G401.6 (cell line): ENCODE measurements around the gene STOX2.

Experiments used
- FAIRE-seq: peaks from 2 replicates; lab custom pipeline; 2012; peaks lifted over from hg19 to GRCh38; lab: Jason Lieb, UNC

The STOX2 gene

DNA sequence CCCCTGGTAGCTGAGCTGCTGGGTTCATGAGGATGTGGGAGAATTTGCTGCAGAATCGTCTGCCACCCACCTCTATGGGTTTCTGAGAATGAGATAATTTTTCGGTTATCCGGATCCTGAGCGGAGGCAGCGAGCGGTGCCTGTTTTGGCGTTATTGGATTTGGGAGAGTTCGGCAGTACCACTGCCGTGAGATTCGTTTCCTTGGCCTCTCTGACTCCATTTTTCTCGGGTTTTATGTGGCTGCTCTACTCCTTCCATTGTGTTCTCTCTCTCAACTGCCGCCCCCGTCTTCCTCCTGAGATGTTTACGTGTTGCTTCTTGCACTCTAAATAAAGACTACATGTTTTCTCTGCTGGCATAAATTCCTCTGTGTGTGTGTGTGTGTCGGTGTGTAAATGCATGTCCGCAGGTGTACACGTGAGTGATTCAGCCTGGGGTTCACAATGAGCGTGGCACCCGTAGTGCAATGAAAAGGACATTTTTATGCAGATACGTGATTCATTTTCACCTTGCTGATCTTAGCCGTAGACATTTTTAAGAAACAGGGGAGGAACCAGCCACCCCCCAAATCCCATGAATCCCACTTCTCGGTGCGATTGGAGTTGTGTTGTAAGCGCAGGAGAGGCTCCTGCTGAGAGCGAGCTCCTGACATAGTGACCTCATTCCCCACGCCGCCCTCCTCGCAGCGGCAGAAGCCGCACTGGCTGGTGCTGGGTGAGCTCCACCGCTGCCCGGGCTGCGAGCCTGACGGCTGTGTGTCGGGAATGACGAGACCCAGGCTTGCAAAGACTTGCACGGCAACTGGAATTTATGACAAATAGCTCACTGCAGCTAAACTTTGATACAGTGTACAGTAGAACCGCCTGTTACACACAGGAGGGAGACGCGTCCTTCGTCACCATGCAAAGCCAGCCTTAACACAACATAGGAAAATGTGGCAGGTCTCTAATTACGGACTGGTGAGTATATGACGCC, 82.2 kb downstream of the STOX2 start:
- FAIRE-seq: no peak

GRCh38 chr4:183987987-183988392, 82.9 kb downstream of the STOX2 start:
- FAIRE-seq: no peak

DNA sequence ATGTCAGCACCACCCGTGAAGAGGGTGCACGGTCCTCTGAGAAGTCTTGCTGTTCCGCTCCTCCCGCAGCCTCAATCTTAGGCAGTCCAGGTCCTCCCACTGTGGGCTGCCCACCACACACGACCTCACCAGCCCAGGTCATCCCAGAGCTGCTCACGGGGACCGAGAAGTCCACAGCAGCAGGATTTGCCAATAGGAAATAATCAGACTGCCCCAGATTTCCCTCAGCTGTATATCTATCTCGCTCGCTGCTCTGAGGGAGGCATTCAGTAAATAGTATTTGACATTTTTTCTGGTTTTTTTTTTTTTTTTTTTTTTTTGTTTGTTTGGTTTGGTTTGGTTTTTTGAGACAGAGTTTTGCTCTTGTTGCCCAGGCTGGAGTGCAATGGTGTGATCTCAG, 83.8 kb downstream of the STOX2 start:
- FAIRE-seq: no peak

DNA sequence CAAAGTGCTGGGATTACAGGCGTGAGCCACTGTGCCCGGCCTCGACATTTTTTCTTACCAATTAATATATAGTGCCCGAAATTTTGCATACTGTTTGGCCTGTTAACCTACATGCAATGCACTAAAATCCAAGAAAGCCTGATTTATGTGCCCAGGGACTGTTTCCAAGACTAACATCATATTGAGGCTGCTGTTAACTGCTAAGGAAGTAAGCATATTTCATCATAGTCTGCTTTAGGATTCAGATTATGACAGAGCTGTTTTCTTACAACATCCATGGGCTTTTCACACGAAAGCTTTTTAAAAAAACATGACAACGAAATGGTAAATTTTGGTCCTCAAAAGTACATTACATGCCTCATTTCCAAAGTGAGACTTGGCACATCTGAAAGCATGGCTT, 84.4 kb downstream of the STOX2 start:
- FAIRE-seq: no peak

DNA sequence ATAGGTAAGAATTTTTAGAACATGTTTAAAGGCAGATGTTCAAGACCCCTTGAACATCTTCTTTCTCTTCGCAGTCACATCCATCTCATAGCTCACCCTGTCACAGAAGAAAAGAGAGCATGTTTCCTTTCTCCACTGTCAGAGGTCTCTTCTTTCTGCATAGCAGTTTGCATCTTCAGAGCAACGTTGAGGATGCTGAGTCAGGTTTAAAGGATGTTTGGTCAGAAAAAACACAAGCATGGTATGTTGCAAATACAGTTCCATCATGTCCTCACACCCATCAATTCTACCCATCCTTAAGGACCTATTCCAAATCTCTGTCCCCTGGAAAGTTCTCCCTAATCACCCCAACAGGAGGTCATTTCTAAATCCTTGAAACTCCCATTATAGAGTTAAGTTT, 84.8 kb downstream of the STOX2 start:
- no peak for FAIRE-seq

DNA sequence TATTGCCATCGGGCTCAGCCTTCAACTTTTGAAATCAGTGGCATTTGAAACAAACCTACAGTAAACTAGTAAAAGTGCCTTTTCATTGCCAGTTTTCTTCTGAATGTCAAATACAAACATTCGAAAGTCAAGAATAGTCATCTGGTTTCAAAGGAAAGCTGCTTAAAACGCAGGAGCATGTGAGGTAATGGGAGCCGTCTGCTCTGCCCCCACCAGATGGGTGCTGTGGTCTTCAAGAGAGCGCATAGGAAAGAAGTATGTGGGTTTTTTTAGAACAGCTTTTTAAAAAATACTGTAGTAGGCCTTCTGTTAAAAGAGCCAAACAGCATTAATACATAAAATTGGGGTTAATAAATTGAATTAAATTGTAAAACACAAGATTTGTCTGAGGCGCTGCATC, 88.6 kb downstream of the STOX2 start:
- no peak for FAIRE-seq

DNA sequence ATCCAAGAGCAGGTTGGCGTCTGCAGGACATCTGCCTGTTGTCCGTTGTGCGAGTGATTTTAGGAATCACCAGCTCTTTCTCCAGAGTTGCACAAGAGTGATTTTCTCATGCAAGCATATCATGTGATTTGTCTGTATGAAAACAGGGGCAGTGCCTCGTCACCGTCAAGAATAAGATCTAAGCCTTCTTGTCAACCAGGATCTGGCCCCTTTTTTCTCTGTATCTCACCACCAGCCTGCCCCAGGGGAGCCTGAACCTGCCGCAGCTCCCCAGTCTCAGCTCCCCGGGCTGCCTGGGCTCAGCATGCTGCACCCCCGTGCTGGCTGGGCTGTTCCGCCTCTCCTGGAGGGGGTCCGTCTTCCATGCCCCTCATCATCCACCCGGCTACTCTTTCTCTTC, 90.5 kb downstream of the STOX2 start:
- no peak for FAIRE-seq

- no peak for FAIRE-seq
These were observed 91.8 kb downstream of the STOX2 start for GRCh38 chr4:183996868-183997267.

DNA sequence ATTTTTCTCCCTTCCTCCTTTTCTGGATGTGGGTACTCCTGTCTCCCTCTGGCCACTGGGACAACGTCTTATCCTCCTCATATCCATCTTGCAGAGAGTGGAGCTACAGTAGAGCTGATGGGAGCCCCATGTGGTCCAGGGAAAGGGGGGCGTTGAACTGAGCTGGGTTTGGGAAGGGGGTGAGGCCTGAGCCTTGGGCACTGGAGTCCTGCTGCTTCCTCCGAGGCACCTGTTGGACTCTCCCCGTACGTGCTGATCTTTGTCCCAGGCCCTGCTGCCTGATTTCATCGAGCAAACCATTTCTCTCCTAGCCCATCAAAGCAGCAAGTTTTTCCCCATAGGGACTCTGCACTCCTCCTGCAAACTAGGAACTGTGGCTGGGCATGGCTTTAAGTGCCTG, 94.3 kb downstream of the STOX2 start:
- no peak for FAIRE-seq

- no peak for FAIRE-seq
These were observed 95.6 kb downstream of the STOX2 start for GRCh38 chr4:184000457-184001396.

DNA sequence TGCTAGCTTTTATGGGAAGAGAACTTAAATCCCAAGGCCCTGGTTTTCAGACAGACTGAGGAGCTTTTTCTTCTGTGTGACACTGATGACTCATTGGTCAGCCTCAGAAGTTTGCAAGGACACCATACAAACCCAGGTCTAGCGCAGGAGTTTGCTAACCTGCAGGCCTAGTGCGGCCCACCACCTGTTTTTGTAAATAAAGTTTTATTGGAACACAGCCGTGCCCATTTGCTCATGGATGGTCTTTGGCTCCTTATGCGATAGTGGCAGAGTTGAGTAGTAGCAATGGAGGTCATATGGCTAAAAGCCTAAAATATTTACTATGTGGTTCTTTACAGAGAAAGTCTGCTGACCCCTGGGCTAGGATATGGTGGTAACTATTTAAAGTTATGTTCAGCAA, 98.3 kb downstream of the STOX2 start:
- no peak for FAIRE-seq

- FAIRE-seq: no peak
These were observed 102.8 kb downstream of the STOX2 start for GRCh38 chr4:184007891-184008290.

DNA sequence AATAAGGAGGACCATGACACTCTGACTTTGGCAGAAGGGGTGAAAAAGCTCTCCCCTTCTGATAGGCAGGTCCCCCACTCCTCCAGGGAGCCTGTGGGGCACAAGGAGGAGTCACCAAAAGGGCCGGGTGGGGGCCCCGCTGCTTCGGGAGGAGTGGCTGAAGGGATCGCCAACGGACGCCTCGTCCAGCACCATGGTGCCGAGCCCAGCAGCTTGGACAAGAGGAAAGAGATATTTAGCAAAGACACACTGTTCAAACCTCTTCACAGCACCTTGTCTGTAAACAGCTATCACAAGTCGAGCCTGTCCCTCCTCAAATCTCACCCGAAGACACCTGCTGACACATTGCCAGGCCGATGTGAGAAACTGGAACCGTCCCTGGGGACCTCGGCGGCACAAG, 105.6 kb downstream of the STOX2 start:
- no peak for FAIRE-seq

GRCh38 chr4:184011826-184012380, 106.8 kb downstream of the STOX2 start:
- no peak for FAIRE-seq

- FAIRE-seq: no peak
These were observed 107.8 kb downstream of the STOX2 start for GRCh38 chr4:184012937-184013336.

DNA sequence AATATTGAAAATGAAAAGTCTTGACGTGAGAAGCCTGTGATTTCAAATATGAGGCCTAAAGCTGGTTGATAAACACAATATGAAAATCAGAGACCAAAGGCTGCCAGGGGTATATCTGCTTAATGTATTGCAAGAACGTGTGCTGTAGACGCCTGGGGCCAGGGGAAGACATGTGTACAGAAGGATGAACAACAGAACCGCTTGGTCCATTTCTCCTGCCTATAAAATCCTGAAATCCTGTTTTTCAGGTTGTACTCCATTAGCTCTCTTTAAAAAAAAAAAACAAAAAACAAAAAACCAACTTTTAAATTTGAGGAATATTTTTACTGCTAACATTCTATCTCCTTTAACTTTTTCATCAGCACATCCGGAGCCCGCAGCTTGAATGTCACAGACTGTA, 109.2 kb downstream of the STOX2 start:
- no peak for FAIRE-seq

DNA sequence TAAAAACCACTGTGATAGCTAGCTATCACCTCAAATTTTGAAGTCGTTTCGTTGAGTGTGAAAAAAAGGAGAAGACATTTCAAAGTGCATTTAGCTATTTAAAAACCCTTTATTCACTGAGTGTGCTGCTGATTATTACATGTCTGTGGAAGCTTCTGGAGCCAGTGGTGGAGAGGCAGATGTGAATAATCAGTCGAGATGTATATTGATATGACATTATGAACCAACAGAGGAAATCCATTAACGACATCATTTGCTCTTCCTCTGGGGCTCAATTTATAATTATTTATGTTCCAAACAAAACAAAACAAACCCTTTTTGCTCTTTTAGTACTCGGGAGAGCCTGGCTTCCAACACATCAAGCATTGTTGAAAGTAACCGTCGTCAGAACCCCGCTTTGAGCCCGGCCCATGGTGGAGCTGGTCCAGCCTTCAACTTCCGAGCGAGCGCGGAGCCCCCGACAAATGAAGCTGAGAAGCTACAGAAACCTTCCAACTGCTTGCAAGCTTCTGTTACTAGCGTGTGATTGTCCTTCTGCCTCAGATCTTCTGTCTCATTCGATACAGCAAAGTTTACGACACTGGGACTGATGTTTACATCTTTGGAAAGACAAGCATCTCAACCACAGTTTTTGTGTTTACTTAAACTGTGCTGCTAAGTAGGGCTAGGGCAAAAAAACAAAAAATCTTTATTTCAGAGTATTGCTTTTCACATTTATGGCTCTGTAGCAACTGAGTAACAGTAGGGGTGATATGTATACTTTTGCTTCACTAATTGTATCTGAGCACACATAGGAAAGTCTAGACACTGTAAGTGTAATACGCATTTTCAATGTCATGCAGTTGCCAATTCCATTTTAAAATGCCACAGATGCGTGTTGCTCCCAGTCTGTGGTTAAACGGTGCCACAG, 111.9 kb downstream of the STOX2 start:
- no peak for FAIRE-seq

GRCh38 chr4:184019076-184019475, 114.0 kb downstream of the STOX2 start:
- FAIRE-seq: no peak

DNA sequence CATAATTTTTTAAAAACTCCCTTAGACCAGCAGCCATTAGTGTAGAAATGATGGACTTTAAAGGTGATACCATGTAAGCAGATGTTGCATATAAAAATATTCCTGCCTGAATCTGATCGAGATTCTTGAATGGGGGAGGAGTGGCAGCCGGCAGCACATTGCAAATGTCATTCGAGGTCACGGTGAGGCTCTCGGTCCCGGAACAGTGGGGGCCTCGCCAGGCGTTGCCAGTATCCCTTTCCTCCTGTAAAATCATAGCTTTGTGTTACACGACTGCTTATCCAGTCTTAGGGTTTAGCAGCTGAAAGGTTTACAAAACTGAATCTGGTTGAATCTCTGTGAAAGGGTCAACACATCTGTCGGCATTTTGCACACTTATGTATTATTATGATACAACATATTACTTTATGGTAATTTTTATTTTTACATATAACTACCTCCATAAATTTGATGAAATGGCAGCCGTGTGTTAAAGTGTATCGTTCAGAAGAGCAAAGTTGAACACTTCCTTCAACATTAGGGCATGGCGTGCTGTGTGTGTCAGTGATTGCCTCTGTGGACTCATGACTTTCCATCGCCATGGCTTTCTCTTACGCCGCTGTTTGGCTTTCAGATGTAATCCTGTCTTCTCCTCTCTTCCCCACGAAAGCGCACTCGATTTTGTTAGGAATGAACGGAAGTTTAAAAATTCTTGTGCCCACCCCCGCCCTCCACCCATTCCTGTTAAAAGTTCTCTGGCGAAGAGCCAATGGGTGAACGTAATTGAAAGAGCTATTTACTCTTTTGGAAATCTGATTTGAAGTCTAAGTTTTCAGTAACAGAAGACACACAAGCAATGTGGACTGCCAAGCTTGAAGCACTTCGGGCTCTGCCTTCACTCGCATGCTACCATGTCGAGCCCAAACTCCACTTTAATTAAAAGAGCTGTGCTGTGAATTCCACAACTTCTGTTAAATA, 114.8 kb downstream of the STOX2 start:
- FAIRE-seq: no peak

DNA sequence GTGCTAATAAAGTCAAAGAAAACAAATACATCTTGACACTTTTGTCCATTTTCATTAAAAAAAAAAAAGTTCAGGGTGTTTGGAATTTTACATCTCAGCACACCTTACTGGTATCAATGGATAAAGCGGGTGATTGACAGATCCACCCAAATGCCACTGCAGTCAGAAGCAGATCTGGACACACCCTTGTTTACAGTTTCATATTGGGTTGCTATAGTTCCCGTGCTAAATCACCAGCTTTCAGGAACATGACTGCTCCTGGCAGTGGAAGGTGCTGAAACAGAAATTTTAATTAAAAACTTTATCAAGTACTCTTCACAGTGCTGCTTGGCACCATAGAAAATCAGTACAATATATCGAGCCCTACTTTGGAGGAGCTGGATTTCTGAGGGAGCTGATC, 116.3 kb downstream of the STOX2 start:
- no peak for FAIRE-seq
